Fibroblast of the aortic adventitia (primary cell): ENCODE results near the gene APLP1. TPM values are rescaled to one million over a fixed set of nuclear protein-coding genes. Genes with fewer than 3 reads are reported as not detected.
"Not testable (repeated sequence)": the region's sequence is repeated elsewhere in the genome, so short reads cannot be mapped to it uniquely, and the experiment has no call there.

Experiments used
- DNase-seq: peaks from one replicate; pipeline ENCODE4 v3.0.0-alpha.2; 2010; ENCODE audit warnings: low read depth
- H3K4me3 ChIP-seq: 2 replicates; pipeline ENCODE4 v1.5.1; 2011; ENCODE audit warnings: low read depth, mild to moderate bottlenecking, control low read depth, low read length, moderate library complexity
- total RNA-seq: library from RNA; depleted of rRNA; stranded (reverse); fragments of >200 nt; gene quantifications from 2 replicates; pipeline ENCODE4 v1.2.3, GENCODE V29; 2012; ENCODE audit warnings: low replicate concordance
- TF ChIP-seq, protein P1 (sequence below): IDR thresholded peaks from 2 replicates; pipeline ENCODE4 v1.5.1; 2011; ENCODE audit warnings: mild to moderate bottlenecking, low read length, control low read depth, inconsistent platforms; ENCODE audit not compliant: insufficient read depth

Gene APLP1
- total RNA-seq, 1 donor = 8.6 TPM

DNA sequence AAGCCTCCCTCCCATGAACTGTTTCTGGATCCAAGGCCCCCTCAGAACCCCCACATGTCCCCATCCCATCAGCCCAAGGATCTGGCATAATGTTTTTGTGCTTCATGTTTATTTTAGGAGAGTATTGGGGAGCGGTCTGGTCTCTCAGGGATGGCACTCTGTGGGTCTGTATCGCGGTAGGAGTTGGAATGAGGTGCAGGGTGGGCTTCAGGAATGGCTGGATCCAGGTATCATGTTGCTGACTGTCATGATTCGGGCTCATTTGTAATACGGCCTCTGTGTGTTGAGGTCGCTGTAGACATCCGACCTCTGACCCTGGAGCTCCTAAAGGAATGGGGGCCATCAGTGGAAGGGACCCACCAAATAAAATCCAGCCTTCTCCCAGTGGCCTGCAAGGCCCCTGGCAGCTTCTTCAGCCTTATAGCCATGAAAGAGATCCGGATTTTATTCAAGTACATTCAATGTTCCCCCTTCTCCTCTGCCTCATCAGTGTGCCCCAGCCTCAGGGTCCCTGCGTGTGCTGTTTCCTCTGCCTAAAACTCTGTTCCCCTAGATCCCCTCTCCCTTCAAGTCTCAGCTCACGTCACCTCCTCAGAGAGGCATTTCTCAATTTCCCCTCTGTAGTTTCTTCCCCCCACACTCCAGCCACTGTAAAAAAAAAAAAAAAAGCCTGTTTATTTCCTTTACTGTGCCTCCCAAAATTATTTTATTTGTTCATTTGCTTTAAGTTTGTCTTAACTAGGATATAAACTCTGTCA is 36.1 kb downstream of the APLP1 start:
- no peak for DNase-seq
- TF ChIP-seq, protein P1, sequence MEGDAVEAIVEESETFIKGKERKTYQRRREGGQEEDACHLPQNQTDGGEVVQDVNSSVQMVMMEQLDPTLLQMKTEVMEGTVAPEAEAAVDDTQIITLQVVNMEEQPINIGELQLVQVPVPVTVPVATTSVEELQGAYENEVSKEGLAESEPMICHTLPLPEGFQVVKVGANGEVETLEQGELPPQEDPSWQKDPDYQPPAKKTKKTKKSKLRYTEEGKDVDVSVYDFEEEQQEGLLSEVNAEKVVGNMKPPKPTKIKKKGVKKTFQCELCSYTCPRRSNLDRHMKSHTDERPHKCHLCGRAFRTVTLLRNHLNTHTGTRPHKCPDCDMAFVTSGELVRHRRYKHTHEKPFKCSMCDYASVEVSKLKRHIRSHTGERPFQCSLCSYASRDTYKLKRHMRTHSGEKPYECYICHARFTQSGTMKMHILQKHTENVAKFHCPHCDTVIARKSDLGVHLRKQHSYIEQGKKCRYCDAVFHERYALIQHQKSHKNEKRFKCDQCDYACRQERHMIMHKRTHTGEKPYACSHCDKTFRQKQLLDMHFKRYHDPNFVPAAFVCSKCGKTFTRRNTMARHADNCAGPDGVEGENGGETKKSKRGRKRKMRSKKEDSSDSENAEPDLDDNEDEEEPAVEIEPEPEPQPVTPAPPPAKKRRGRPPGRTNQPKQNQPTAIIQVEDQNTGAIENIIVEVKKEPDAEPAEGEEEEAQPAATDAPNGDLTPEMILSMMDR = no peak
- H3K4me3 ChIP-seq = no peak overlapping the region

DNA sequence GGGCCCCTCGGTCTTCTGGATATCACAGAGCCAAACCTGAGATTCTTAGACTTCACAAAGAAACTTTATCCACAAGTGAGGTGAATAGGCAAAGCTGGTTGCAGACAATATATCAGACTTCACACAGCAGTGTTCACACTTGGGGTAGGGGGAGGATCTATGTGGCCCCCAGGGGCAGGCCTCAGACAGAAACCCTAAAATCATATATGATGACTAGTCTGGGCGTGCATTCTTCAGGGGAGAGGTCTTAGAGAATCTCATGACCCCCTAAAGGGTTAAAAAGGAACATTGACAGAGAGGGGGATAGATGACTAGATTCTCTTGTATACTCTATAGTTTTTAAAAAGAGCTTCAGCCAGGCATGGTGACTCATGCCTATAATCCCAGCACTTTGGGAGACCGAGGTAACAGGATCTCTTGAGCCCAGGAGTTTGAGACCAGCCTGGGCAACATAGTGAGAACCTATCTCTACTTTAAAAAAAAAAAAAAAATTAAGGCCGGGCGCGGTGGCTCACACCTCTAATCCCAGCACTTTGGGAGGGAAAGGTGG is 36.9 kb downstream of the APLP1 start:
- TF ChIP-seq, protein P1 = no peak
- DNase-seq = no peak
- no peak overlapping the region for H3K4me3 ChIP-seq

DNA sequence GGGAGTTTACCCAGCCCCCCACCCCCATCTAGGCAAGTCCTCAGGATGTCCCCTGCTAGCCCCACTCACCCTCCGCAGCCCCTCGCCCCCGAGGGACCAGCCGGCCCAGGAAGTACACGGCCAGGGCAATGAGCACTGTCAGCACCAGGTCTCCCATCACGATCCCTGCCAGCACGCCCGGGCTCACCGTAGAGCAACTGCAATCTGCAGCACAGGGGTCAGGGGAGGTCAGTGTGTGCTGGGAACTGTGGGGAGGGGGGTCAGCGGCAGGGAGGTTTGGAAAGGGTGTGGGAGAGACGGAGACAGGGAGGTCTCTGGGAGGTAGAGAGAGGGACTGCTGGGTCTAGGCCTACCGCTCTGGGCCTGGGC is 39.0 kb downstream of the APLP1 start:
- H3K4me3 ChIP-seq = no peak overlapping the region
- TF ChIP-seq, protein P1 = no peak
- no peak for DNase-seq

DNA sequence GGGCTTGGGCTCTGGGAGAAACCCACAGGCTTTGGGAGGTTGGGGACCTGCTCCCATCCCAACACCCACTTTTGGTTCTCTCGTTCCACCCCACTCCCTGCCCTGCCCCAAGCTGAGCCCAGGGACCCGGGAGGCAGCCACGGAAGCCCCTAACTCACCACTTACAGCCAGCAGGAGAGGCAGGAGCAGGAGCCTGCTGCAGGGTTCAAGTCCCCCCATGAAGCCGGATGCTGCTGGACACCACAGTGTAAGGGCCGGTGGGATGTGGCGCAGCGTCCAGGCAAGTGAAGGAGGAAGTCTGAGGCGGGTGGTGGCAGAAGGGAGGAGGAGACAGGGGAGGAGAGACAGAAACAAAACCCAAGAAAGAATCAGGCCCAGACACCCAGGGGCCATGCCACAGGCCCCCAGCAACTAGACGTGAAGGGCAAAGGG is 39.7 kb downstream of the APLP1 start, which contains the start of gene TYROBP:
Gene TYROBP, minus strand, starts transcription at position 286 of the 432 bp plus-strand sequence. Its CDS starts 67 bp downstream, at position 219.
- TF ChIP-seq, protein P1 = no peak
- DNase-seq = no peak
- no peak within 1 kb of the TSS for H3K4me3 ChIP-seq

DNA sequence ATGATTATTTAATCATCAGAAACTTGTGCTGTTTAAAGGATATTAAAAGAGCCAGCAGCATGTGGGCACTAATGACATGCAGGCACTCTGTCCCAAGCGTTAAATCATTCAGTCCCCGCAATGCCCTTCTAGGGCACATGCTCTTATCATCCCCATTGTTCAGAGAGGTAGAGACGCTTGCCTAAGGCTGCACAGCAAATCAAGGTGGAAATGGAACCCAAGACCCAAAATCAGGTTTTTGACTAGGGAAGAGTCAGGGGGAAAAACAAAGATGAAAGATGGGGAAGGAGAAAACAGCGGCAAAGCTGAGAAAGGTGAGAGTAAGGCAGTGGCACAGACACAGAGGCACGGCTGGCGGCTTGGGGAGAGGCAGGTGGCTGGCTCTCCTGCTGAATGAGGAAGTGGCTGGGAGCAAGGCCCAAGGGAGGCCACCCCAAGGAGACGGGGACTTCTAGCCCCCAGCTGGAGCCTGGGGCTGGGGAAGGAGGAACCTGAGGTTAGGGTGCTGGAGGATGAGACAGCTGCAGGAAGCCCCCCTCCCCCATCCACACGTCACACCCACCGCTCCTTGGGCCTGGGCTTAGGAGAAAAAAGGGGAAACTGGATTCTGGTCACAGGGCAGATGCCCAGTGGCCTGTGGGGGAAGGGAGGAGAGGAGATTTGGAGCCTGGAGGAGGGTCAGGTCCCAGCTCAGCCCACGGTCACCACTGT is 40.8 kb downstream of the APLP1 start:
- H3K4me3 ChIP-seq = no peak overlapping the region
- no peak for DNase-seq
- TF ChIP-seq, protein P1 = no peak

DNA sequence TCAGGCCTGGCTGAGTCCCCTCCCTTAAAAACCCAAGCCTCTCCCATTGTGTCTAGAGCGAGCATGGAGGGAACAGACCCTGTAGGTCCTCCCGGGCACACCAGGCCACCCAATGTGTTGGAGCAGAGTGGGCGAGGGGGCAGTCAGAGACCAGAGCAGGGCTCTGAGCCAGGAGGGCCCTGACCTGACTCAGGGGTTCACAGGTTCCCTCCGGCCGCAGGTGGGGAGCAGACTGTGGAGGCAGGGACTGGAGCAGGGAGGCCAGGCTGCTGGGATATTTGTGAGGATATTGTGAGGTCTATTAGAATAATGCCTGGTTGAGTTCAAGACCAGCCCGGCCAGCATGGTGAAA is 41.3 kb downstream of the APLP1 start:
- no peak overlapping the region for H3K4me3 ChIP-seq
- no peak for DNase-seq
- TF ChIP-seq, protein P1 = no peak

DNA sequence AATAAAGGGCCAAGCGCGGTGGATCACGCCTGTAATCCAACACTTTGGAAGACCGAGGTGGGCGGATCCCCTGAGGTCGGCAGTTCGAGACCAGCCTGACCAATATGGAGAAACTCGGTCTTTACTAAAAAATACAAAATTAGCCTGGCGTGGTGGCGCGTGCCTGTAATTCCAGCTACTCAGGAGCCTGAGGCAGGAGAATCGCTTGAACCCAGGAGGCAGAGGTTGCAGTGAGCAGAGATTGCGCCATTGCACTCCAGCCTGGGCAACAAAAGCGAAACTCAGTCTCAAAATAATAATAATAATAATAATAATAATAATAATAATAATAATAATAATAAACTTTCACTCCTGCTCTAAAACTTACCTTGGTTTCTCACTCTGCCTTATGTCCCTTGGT is 42.0 kb downstream of the APLP1 start:
- not testable (repeated sequence) for DNase-seq, H3K4me3 ChIP-seq
